Measurements from ENCODE around the gene BTBD9. TPM values are rescaled to one million over a fixed set of nuclear protein-coding genes. Genes with fewer than 3 reads are reported as not detected.

Gene BTBD9
- total and polyA plus RNA-seq, 5 donors from 2014 or later = 11.6 to 79.7 (median 16.7) TPM

- no peaks in the 10 kb centered on the region for H3K27me3 ChIP-seq (ENCODE audit: control insufficient read depth, insufficient read depth, low read length)
- DNase-seq (no peak), ATAC-seq (ENCODE audit: low read depth in 2 of 2) (no peak)
- H3K36me3 ChIP-seq (ENCODE audit: control insufficient read depth, insufficient read depth, low read length) = peaks cover 2% of the 10 kb centered on the region
- Mint-ChIP-seq H3K27me3 (no peaks in the 10 kb centered on the region), H3K9me3 (no peaks in the 10 kb centered on the region), H3K4me3 (peak overlapping the region in 1 of 4 donors; percentile 25), H3K36me3 (peaks cover 25% of the 10 kb centered on the region), H3K4me1 (peaks cover 5 to 20% (median 6%) of the 10 kb centered on the region in 4 donors), H3K27ac (peak overlapping the region in 2 of 3 donors; percentile 35 to 60)
- no peak overlapping the region for H3K27ac ChIP-seq (ENCODE audit: insufficient read depth, low read length, poor library complexity, severe bottlenecking)
- H3K4me1 ChIP-seq (ENCODE audit: control insufficient read depth, insufficient read depth, low read length, poor library complexity, severe bottlenecking) = no peaks in the 10 kb centered on the region
- no peaks in the 10 kb centered on the region for H3K9me3 ChIP-seq (ENCODE audit: control insufficient read depth in 2 of 2, low read length in 2 of 2)
- no peak overlapping the region for H3K4me3 ChIP-seq (ENCODE audit: low read depth, low read length)
These were observed 398.4 kb downstream of the BTBD9 start for GRCh38 chr6:38241200-38241871.

DNA sequence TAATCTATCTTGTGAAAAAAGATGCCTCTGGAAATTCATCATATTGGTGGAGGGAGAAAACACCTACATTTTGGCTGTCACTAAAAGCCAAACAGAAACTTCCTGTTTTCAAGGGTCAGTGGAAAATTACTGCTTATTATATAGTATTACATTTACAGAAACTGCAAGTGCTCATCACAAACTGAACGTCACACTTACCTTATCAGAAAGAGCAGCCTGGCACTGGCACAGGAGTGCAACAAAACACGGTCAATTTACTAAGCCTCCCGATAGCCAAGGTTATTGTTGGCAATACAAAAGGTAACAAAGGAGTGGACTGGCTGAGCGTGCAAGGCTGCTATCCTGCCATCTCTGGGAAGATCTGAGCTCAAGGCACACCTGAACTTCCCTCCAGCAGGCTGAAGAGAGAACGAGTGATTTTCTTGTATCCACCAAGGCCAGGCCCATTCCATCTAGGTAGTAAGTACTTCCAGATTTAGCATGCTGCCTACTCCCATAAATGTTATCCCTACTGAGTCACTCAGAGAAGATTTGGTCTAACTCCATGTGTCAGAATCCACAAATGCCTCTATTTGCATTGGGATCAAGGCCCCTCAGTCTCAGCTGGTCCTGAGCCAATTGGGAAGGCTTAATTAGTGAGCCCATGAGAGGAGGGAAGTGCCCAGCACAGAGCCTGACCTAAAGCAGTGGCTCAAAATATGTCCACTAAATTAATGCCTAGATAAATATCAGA is 399.8 kb downstream of the BTBD9 start:
- no peak for DNase-seq

DNA sequence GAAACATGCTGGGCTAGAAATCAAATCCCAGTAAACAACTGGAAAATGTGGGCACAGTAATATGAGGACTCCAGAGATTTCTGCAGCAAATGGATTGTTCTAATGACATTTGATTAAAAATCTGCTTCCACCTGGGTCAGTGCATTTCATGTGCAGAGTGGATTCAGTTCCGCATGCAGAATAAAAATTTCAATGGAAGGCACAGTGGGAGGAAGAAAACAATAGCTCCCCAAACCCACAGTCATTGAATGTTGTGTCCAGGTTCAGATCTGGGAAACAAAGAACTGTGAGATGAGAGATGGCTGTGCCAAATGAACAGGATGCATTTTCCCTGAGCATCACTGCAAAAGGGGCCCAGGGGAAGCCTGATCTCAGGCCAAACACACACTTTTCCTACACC is 403.1 kb downstream of the BTBD9 start:
- H3K4me1 ChIP-seq (ENCODE audit: control insufficient read depth, insufficient read depth, low read length, poor library complexity, severe bottlenecking) = no peaks in the 10 kb centered on the region
- H3K36me3 ChIP-seq (ENCODE audit: control insufficient read depth, insufficient read depth, low read length) = no peaks in the 10 kb centered on the region
- DNase-seq (no peak), ATAC-seq (ENCODE audit: low read depth in 2 of 2) (no peak)
- H3K4me3 Mint-ChIP-seq = no peak overlapping the region
- H3K27ac Mint-ChIP-seq = no peak overlapping the region
- H3K27me3 ChIP-seq (ENCODE audit: control insufficient read depth, insufficient read depth, low read length) = no peaks in the 10 kb centered on the region
- no peak overlapping the region for H3K27ac ChIP-seq (ENCODE audit: insufficient read depth, low read length, poor library complexity, severe bottlenecking)
- H3K4me1 Mint-ChIP-seq = peaks cover 6 to 16% (median 7%) of the 10 kb centered on the region in 4 donors
- H3K9me3 ChIP-seq (ENCODE audit: control insufficient read depth in 2 of 2, low read length in 2 of 2) = no peaks in the 10 kb centered on the region
- no peaks in the 10 kb centered on the region for H3K9me3 Mint-ChIP-seq
- no peak overlapping the region for H3K4me3 ChIP-seq (ENCODE audit: low read depth, low read length)
- H3K27me3 Mint-ChIP-seq = no peaks in the 10 kb centered on the region
- H3K36me3 Mint-ChIP-seq = peaks cover 7% of the 10 kb centered on the region

More for the DNA sequence above, 399.8 kb downstream of the BTBD9 start:
- no peaks in the 10 kb centered on the region for H3K9me3 Mint-ChIP-seq
- H3K27me3 Mint-ChIP-seq = no peaks in the 10 kb centered on the region
- H3K4me3 ChIP-seq (ENCODE audit: low read depth, low read length) = no peak overlapping the region
- no peak overlapping the region for H3K27ac ChIP-seq (ENCODE audit: insufficient read depth, low read length, poor library complexity, severe bottlenecking)
- no peak for ATAC-seq (ENCODE audit: low read depth in 2 of 2)
- H3K9me3 ChIP-seq (ENCODE audit: control insufficient read depth in 2 of 2, low read length in 2 of 2) = no peaks in the 10 kb centered on the region
- peaks cover 2% of the 10 kb centered on the region for H3K36me3 ChIP-seq (ENCODE audit: control insufficient read depth, insufficient read depth, low read length)
- H3K36me3 Mint-ChIP-seq = peaks cover 19% of the 10 kb centered on the region
- H3K4me1 Mint-ChIP-seq = peaks cover 5 to 22% (median 6%) of the 10 kb centered on the region in 4 donors
- H3K27me3 ChIP-seq (ENCODE audit: control insufficient read depth, insufficient read depth, low read length) = no peaks in the 10 kb centered on the region
- H3K4me1 ChIP-seq (ENCODE audit: control insufficient read depth, insufficient read depth, low read length, poor library complexity, severe bottlenecking) = no peaks in the 10 kb centered on the region
- no peak overlapping the region for H3K4me3 Mint-ChIP-seq
- H3K27ac Mint-ChIP-seq = peak overlapping the region in 1 of 3 donors; percentile 15

- peaks cover 6 to 14% (median 9%) of the 10 kb centered on the region in 4 donors for H3K4me1 Mint-ChIP-seq
- H3K4me3 Mint-ChIP-seq = no peak overlapping the region
- peaks cover 8% of the 10 kb centered on the region for H3K36me3 Mint-ChIP-seq
- ATAC-seq (ENCODE audit: low read depth in 2 of 2) = no peak
- no peaks in the 10 kb centered on the region for H3K9me3 ChIP-seq (ENCODE audit: control insufficient read depth in 2 of 2, low read length in 2 of 2)
- no peak overlapping the region for H3K27ac ChIP-seq (ENCODE audit: insufficient read depth, low read length, poor library complexity, severe bottlenecking)
- H3K36me3 ChIP-seq (ENCODE audit: control insufficient read depth, insufficient read depth, low read length) = no peaks in the 10 kb centered on the region
- H3K27ac Mint-ChIP-seq = peak overlapping the region in 1 of 3 donors; percentile 38
- no peaks in the 10 kb centered on the region for H3K4me1 ChIP-seq (ENCODE audit: control insufficient read depth, insufficient read depth, low read length, poor library complexity, severe bottlenecking)
- H3K27me3 ChIP-seq (ENCODE audit: control insufficient read depth, insufficient read depth, low read length) = no peaks in the 10 kb centered on the region
- no peaks in the 10 kb centered on the region for H3K27me3 Mint-ChIP-seq
- DNase-seq = no peak
- peaks cover 0 to 1% (median 0%) of the 10 kb centered on the region in 7 donors for H3K9me3 Mint-ChIP-seq
- no peak overlapping the region for H3K4me3 ChIP-seq (ENCODE audit: low read depth, low read length)
These were observed 404.6 kb downstream of the BTBD9 start for GRCh38 chr6:38234934-38235682.

GRCh38 chr6:38234141-38234540 is 405.6 kb downstream of the BTBD9 start:
- H3K27me3 Mint-ChIP-seq = no peaks in the 10 kb centered on the region
- peaks cover 3 to 8% (median 4%) of the 10 kb centered on the region in 4 donors for H3K4me1 Mint-ChIP-seq
- peaks cover 8% of the 10 kb centered on the region for H3K36me3 Mint-ChIP-seq
- H3K4me3 Mint-ChIP-seq = no peak overlapping the region
- no peak for DNase-seq
- Histone ChIP-seq H3K4me3 (ENCODE audit: low read depth, low read length) (no peak overlapping the region), H3K4me1 (ENCODE audit: control insufficient read depth, insufficient read depth, low read length, poor library complexity, severe bottlenecking) (no peaks in the 10 kb centered on the region), H3K36me3 (ENCODE audit: control insufficient read depth, insufficient read depth, low read length) (no peaks in the 10 kb centered on the region), H3K27ac (ENCODE audit: insufficient read depth, low read length, poor library complexity, severe bottlenecking) (no peak overlapping the region), H3K27me3 (ENCODE audit: control insufficient read depth, insufficient read depth, low read length) (no peaks in the 10 kb centered on the region), H3K9me3 (ENCODE audit: control insufficient read depth in 2 of 2, low read length in 2 of 2) (no peaks in the 10 kb centered on the region)
- H3K27ac Mint-ChIP-seq = no peak overlapping the region
- ATAC-seq (ENCODE audit: low read depth in 2 of 2) = no peak
- peaks cover 0 to 1% (median 0%) of the 10 kb centered on the region in 7 donors for H3K9me3 Mint-ChIP-seq

DNA sequence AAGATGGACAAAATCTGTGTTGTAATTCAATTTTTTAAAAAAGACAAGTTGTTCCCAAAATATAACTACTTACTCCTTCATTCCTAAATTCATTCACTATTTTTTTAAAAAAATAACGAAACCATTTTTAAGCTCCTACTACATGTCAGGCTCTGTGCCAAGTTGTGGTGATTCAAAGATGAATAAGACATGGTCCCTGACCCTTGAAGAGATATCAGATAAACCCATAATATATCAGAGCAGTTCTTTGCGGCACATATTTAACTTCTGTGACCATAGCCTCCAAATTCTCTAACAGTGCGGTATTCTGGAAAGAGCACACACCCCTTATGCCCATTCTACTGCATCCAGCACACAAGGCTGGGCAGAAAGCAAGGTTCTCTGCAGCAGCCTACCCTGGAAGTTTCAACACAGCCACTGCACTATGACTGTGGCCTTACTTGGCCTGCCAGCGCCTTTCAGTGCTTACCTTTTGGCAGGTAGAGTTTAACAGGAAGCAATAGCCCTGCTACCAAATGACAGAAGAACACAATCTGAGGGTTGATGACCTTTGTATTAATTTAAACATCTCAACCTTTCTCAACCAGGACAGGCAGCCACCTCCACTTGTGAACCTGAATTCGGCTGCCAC is 406.5 kb downstream of the BTBD9 start:
- Histone ChIP-seq H3K27ac (ENCODE audit: insufficient read depth, low read length, poor library complexity, severe bottlenecking) (no peak overlapping the region), H3K4me1 (ENCODE audit: control insufficient read depth, insufficient read depth, low read length, poor library complexity, severe bottlenecking) (no peaks in the 10 kb centered on the region), H3K36me3 (ENCODE audit: control insufficient read depth, insufficient read depth, low read length) (no peaks in the 10 kb centered on the region), H3K4me3 (ENCODE audit: low read depth, low read length) (no peak overlapping the region), H3K27me3 (ENCODE audit: control insufficient read depth, insufficient read depth, low read length) (no peaks in the 10 kb centered on the region), H3K9me3 (ENCODE audit: control insufficient read depth in 2 of 2, low read length in 2 of 2) (no peaks in the 10 kb centered on the region)
- ATAC-seq (ENCODE audit: low read depth in 2 of 2) = no peak
- Mint-ChIP-seq H3K27ac (no peak overlapping the region), H3K9me3 (peaks cover 0 to 1% (median 0%) of the 10 kb centered on the region in 7 donors), H3K36me3 (peaks cover 8% of the 10 kb centered on the region), H3K4me1 (peaks cover 3 to 8% (median 4%) of the 10 kb centered on the region in 4 donors), H3K4me3 (no peak overlapping the region), H3K27me3 (no peaks in the 10 kb centered on the region)
- no peak for DNase-seq

DNA sequence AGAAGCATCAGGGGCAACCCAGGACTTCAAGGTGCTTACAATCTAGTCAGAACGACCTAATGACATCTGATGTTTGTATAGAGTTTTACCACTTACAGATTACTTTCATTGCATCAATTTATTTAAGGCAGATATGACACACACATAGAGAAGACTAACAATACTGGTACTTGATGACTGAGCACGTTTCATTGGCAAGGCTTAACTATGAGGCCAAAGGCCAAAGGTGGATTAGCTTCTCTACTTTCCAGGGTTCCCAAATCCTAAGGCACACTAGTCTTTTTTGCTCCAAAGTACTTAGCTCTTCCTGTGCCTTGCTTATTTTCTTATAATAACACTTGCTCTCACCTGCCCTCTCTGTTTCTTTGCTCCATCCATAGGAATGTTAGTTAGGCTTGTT is 414.0 kb downstream of the BTBD9 start:
- no peak overlapping the region for H3K27ac Mint-ChIP-seq
- no peaks in the 10 kb centered on the region for H3K36me3 ChIP-seq (ENCODE audit: control insufficient read depth, insufficient read depth, low read length)
- no peak overlapping the region for H3K4me3 ChIP-seq (ENCODE audit: low read depth, low read length)
- no peak overlapping the region for H3K27ac ChIP-seq (ENCODE audit: insufficient read depth, low read length, poor library complexity, severe bottlenecking)
- H3K4me1 ChIP-seq (ENCODE audit: control insufficient read depth, insufficient read depth, low read length, poor library complexity, severe bottlenecking) = no peaks in the 10 kb centered on the region
- H3K36me3 Mint-ChIP-seq = peaks cover 18% of the 10 kb centered on the region
- H3K27me3 ChIP-seq (ENCODE audit: control insufficient read depth, insufficient read depth, low read length) = no peaks in the 10 kb centered on the region
- peaks cover 0 to 1% (median 0%) of the 10 kb centered on the region in 7 donors for H3K9me3 Mint-ChIP-seq
- ATAC-seq (ENCODE audit: low read depth in 2 of 2) (no peak), DNase-seq (no peak)
- no peaks in the 10 kb centered on the region for H3K27me3 Mint-ChIP-seq
- no peaks in the 10 kb centered on the region for H3K9me3 ChIP-seq (ENCODE audit: control insufficient read depth in 2 of 2, low read length in 2 of 2)
- H3K4me1 Mint-ChIP-seq = peaks cover 0 to 8% (median 2%) of the 10 kb centered on the region in 4 donors
- H3K4me3 Mint-ChIP-seq = no peak overlapping the region

Data from CD4-positive, CD25-positive, alpha-beta regulatory T cell (primary cell).